Left renal pelvis (tissue), 4 donors: ENCODE results near the gene LVRN. TPM values are rescaled to one million over a fixed set of nuclear protein-coding genes. Genes with fewer than 3 reads are reported as not detected.

Source experiments
- DNase-seq, 4 donors: peaks; one replicate each; pipeline ENCODE4 v3.0.0-alpha.2; 2013; ENCODE audit warnings: low read depth in 4 of 4, low spot score in 3 of 4
- polyA plus RNA-seq, 4 donors: library from polyadenylated mRNA; unstranded; fragments of 120-200 nt; gene quantifications; one replicate each; pipeline ENCODE4 v1.2.1, GENCODE V29; 2013; ENCODE audit not compliant: insufficient read length in 4 of 4

The LVRN gene
- polyA plus RNA-seq, 4 donors, result 0.79 to 13.6 (median 1.1) TPM

- no peak for DNase-seq
Observed at GRCh38 chr5:115952588-115952987, 9.7 kb upstream of the LVRN start.

- DNase-seq, result no peak
Observed at GRCh38 chr5:115954144-115954543, 8.1 kb upstream of the LVRN start.

GRCh38 chr5:115956957-115957356, 5.3 kb upstream of the LVRN start:
- no peak for DNase-seq

GRCh38 chr5:115961381-115962238, 665 bp upstream of the LVRN start:
- DNase-seq, result no peak

GRCh38 chr5:115962565-115963402, 509 bp downstream of the LVRN start:
- no peak for DNase-seq

- no peak for DNase-seq
Observed at GRCh38 chr5:115963566-115963965, 1.3 kb downstream of the LVRN start.

GRCh38 chr5:115968770-115969169, 6.5 kb downstream of the LVRN start:
- DNase-seq, result no peak

GRCh38 chr5:115977096-115977495, 14.8 kb downstream of the LVRN start:
- no peak for DNase-seq

GRCh38 chr5:115977988-115978387, 15.7 kb downstream of the LVRN start:
- no peak for DNase-seq

GRCh38 chr5:115978779-115979178, 16.5 kb downstream of the LVRN start:
- no peak for DNase-seq

GRCh38 chr5:115979201-115980041, 17.1 kb downstream of the LVRN start:
- peak in 1 of 4 donors; percentile 47 for DNase-seq

- no peak for DNase-seq
Observed at GRCh38 chr5:115983519-115983918, 21.2 kb downstream of the LVRN start.

- no peak for DNase-seq
Observed at GRCh38 chr5:115985802-115986757, 23.8 kb downstream of the LVRN start.

GRCh38 chr5:115988002-115988401, 25.7 kb downstream of the LVRN start:
- DNase-seq, result no peak

GRCh38 chr5:115992848-115993350, 30.6 kb downstream of the LVRN start:
- no peak for DNase-seq

GRCh38 chr5:115995351-115995750, 33.1 kb downstream of the LVRN start:
- DNase-seq, result no peak

- no peak for DNase-seq
Observed at GRCh38 chr5:116002116-116002906, 40.0 kb downstream of the LVRN start.

- DNase-seq, result no peak
Observed at GRCh38 chr5:116004248-116004647, 42.0 kb downstream of the LVRN start.

- DNase-seq, result no peak
Observed at GRCh38 chr5:116009806-116010205, 47.5 kb downstream of the LVRN start.
